Stomach (tissue), 9 donors: Measurements from ENCODE around the gene ANGPTL5. TPM values are rescaled to one million over a fixed set of nuclear protein-coding genes. Genes with fewer than 3 reads are reported as not detected.

Experiments
- DNase-seq, 2 donors: peaks; one replicate each; pipeline versions ENCODE4 v3.0.0 to v3.0.0-alpha.2; 2013 to 2019
- H3K27ac ChIP-seq, 5 donors: fragments of 200-600 bp in 4 of 5; sonication (generic) in 4 of 5; one replicate each; pipeline ENCODE4 v1.5.1; 2013 to 2019; ENCODE audit warnings: mild to moderate bottlenecking in 1 of 5, moderate library complexity in 1 of 5
- H3K27me3 ChIP-seq, 3 donors: fragments of 200-600 bp; sonication (generic); one replicate each; pipeline ENCODE4 v1.5.1; 2017 to 2019; ENCODE audit warnings: mixed run types in 1 of 3
- H3K36me3 ChIP-seq, 4 donors: fragments of 200-600 bp; sonication (generic); 1 replicate in 3 of 4; 2 replicates in 1 of 4; pipeline ENCODE4 v1.5.1; 2016 to 2019
- H3K4me1 ChIP-seq, 4 donors: fragments of 200-600 bp; sonication (generic); one replicate each; pipeline ENCODE4 v1.5.1; 2016 to 2019
- H3K4me3 ChIP-seq, 4 donors: fragments of 200-600 bp; sonication (generic) in 3 of 4; one replicate each; pipeline ENCODE4 v1.5.1; 2016 to 2019; ENCODE audit warnings: mild to moderate bottlenecking in 1 of 4
- H3K9me3 ChIP-seq, 4 donors: fragments of 200-600 bp; sonication (generic); one replicate each; pipeline ENCODE4 v1.5.1; 2016 to 2019
- CTCF ChIP-seq, 7 experiments: fragments of 450-650 bp in 4 of 7; fragments of 200-600 bp in 3 of 7; sonication (generic) in 3 of 7; IDR thresholded peaks; one replicate each; pipeline ENCODE4 v1.5.1; 2016 to 2019; ENCODE audit warnings: antibody characterized with exemption in 7 of 7, control low read depth in 2 of 7, mild to moderate bottlenecking in 1 of 7
- EP300 ChIP-seq: sonication (generic); formaldehyde crosslinking; IDR thresholded peaks from one replicate; pipeline ENCODE4 v1.6.1; 2017; ENCODE audit warnings: antibody characterized with exemption
- POLR2A ChIP-seq, 4 donors: fragments of 450-650 bp; IDR thresholded peaks; one replicate each; pipeline ENCODE4 v1.6.1; 2016; ENCODE audit warnings: antibody characterized with exemption in 4 of 4, control low read depth in 2 of 4, mild to moderate bottlenecking in 1 of 4, moderate library complexity in 1 of 4
- POLR2AphosphoS5 ChIP-seq, 3 donors: sonication (generic); formaldehyde crosslinking; IDR thresholded peaks; one replicate each; pipeline ENCODE4 v1.6.1; 2016; ENCODE audit warnings: antibody characterized with exemption in 3 of 3
- WGBS, 5 donors: extraction: QIAGEN DNeasy Blood & Tissue Kit in 3 of 5; methylation state at CpG; one replicate each; pipeline versions ENCODE4 v1.1.5 to v1.1.7; 2013 to 2018; 5-methylcytosine and 5-hydroxymethylcytosine counted together
- intact Hi-C: fragments of 100-400 bp; cut with DNase I; formaldehyde crosslinking; loops from one replicate; pipeline ENCODE4 v1.15.1; 2023; ENCODE audit warnings: low total_unique reads
- polyA plus RNA-seq, 3 donors: library from polyadenylated mRNA; stranded (reverse); fragments of 200-250 nt; gene quantifications; one replicate each; pipeline ENCODE4 v1.2.3, GENCODE V29; 2013
- total RNA-seq, 5 donors: library from RNA; depleted of rRNA; stranded (reverse); fragments of >200 nt; gene quantifications; one replicate each; pipeline versions ENCODE4 v1.1.0 to v1.2.3, GENCODE V29; 2014 to 2016
- donor health status: healthy with polysubstance abuse.
- donor health status: Bipolar disorder and iron deficiency.
- donor health status: healthy.

Gene ANGPTL5
- total and polyA plus RNA-seq, 8 donors: 0.05 TPM; not detected in 7

- 69 to 90% (median 81%) methylated on average over 6 of the region's 6 CpGs for WGBS, 5 donors
- Histone ChIP-seq H3K36me3 (no peaks in the 10 kb centered on the region), H3K4me3 (no peak overlapping the region), H3K27ac (no peak overlapping the region), H3K27me3 (no peaks in the 10 kb centered on the region), H3K9me3 (no peaks in the 10 kb centered on the region), H3K4me1 (no peaks in the 10 kb centered on the region)
- DNase-seq: no peak
- TF ChIP-seq POLR2AphosphoS5 (IDR thresholded peaks at IDR 0.05) (no peak), POLR2A (IDR thresholded peaks at IDR 0.05) (no peak), EP300 (no peak), CTCF (IDR thresholded peaks at IDR 0.05) (no peak)
- intact Hi-C loops: no loop called here
Measured at GRCh38 chr11:101931692-101932091, 15.4 kb upstream of the ANGPTL5 start.

GRCh38 chr11:101929294-101929915 lies 13.1 kb upstream of the ANGPTL5 start:
- DNase-seq: no peak
- no peaks in the 10 kb centered on the region for H3K27me3 ChIP-seq
- TF ChIP-seq EP300: no peak
- TF ChIP-seq POLR2A (IDR thresholded peaks at IDR 0.05): no peak
- TF ChIP-seq CTCF (IDR thresholded peaks at IDR 0.05): no peak
- TF ChIP-seq POLR2AphosphoS5 (IDR thresholded peaks at IDR 0.05): no peak
- H3K4me3 ChIP-seq: no peak overlapping the region
- H3K9me3 ChIP-seq: no peaks in the 10 kb centered on the region
- 83 to 89% (median 86%) methylated on average over 5 of the region's 5 CpGs for WGBS, 5 donors
- H3K36me3 ChIP-seq: no peaks in the 10 kb centered on the region
- no peak overlapping the region for H3K27ac ChIP-seq
- intact Hi-C loops: no loop called here
- H3K4me1 ChIP-seq: no peaks in the 10 kb centered on the region

GRCh38 chr11:101923554-101923953 lies 7.2 kb upstream of the ANGPTL5 start:
- 64 to 83% (median 79%) methylated on average over 2 of the region's 2 CpGs for WGBS, 5 donors

GRCh38 chr11:101920992-101921391 lies 4.7 kb upstream of the ANGPTL5 start:
- intact Hi-C loops: no loop called here
- Histone ChIP-seq H3K4me3 (no peak overlapping the region), H3K36me3 (no peaks in the 10 kb centered on the region), H3K27ac (no peak overlapping the region), H3K27me3 (no peaks in the 10 kb centered on the region), H3K4me1 (peaks cover 0 to 4% (median under 1%) of the 10 kb centered on the region in 4 donors), H3K9me3 (no peaks in the 10 kb centered on the region)
- 95 to 100% (median 97%) methylated on average over 1 of the region's 1 CpG for WGBS, 5 donors
- DNase-seq: no peak
- TF ChIP-seq POLR2AphosphoS5 (IDR thresholded peaks at IDR 0.05): no peak
- no peak for TF ChIP-seq EP300
- no peak for TF ChIP-seq CTCF (IDR thresholded peaks at IDR 0.05)
- TF ChIP-seq POLR2A (IDR thresholded peaks at IDR 0.05): no peak

More at GRCh38 chr11:101923554-101923953, 7.2 kb upstream of the ANGPTL5 start:
- intact Hi-C loops: no loop called here
- Histone ChIP-seq H3K9me3 (no peaks in the 10 kb centered on the region), H3K27me3 (no peaks in the 10 kb centered on the region), H3K36me3 (no peaks in the 10 kb centered on the region), H3K27ac (no peak overlapping the region), H3K4me1 (no peaks in the 10 kb centered on the region), H3K4me3 (no peak overlapping the region)
- no peak for DNase-seq
- no peak for TF ChIP-seq POLR2AphosphoS5 (IDR thresholded peaks at IDR 0.05)
- no peak for TF ChIP-seq CTCF (IDR thresholded peaks at IDR 0.05)
- no peak for TF ChIP-seq EP300
- no peak for TF ChIP-seq POLR2A (IDR thresholded peaks at IDR 0.05)
